ENCODE measurements around the gene PCK1.

The PCK1 gene

GRCh38 chr20:57568960-57569359, 8.1 kb downstream of the PCK1 start:
- H3K4me3 ChIP-seq (ENCODE audit: insufficient read depth in 1 of 2, low read depth in 1 of 2, low read length in 2 of 2), result no peak overlapping the region
- H3K9me3 ChIP-seq (ENCODE audit: control insufficient read depth, low read length), result no peaks in the 10 kb centered on the region
- H4K91ac ChIP-seq (ENCODE audit: low read length), result no peak overlapping the region
- peaks cover 36 to 74% of the 10 kb centered on the region in 2 experiments for H3K27me3 ChIP-seq (ENCODE audit: control insufficient read depth in 1 of 2, insufficient read depth in 1 of 2, low read length in 2 of 2)
- H3K9ac ChIP-seq (ENCODE audit: low read length), result no peak overlapping the region
- H3K36me3 ChIP-seq (ENCODE audit: control insufficient read depth in 1 of 2, insufficient read depth in 2 of 2, low read depth in 1 of 2, low read length in 2 of 2), result no peaks in the 10 kb centered on the region
- no peak overlapping the region for H4K8ac ChIP-seq (ENCODE audit: low read length)
- no peak overlapping the region for H3K23ac ChIP-seq (ENCODE audit: low read length in 2 of 2)
- H2AFZ ChIP-seq (ENCODE audit: low read depth, low read length), result no peak overlapping the region
- 82% methylated on average over 12 of the region's 12 CpGs for WGBS
- H3K18ac ChIP-seq (ENCODE audit: low read depth in 1 of 2, low read length in 2 of 2), result no peak overlapping the region
- DNase-seq, result no peak
- H3K14ac ChIP-seq (ENCODE audit: low read length in 2 of 2), result no peak overlapping the region
- no peaks in the 10 kb centered on the region for H3K79me1 ChIP-seq (replicated peaks; ENCODE audit: low read length, poor library complexity, severe bottlenecking)
- H2AK5ac ChIP-seq (ENCODE audit: low read length, severe bottlenecking), result no peak overlapping the region
- H3K4ac ChIP-seq (ENCODE audit: low read depth in 1 of 2, low read length in 2 of 2), result no peak overlapping the region
- H2BK5ac ChIP-seq (ENCODE audit: low read depth, low read length, poor library complexity, severe bottlenecking), result no peak overlapping the region
- no peaks in the 10 kb centered on the region for H3K4me1 ChIP-seq (ENCODE audit: control insufficient read depth, insufficient read depth, low read depth, low read length)
- H3K4me2 ChIP-seq (ENCODE audit: low read length, poor library complexity, severe bottlenecking), result no peak overlapping the region
- no peak overlapping the region for H2BK120ac ChIP-seq (ENCODE audit: low read depth, low read length)
- no peak overlapping the region for H3K27ac ChIP-seq (ENCODE audit: low read length, poor library complexity, severe bottlenecking)
- H2BK12ac ChIP-seq (ENCODE audit: low read length in 2 of 2), result no peak overlapping the region
- no peak overlapping the region for H2BK15ac ChIP-seq (ENCODE audit: low read depth, poor library complexity, severe bottlenecking)

- H3K4ac ChIP-seq (ENCODE audit: low read depth in 1 of 2, low read length in 2 of 2), result no peak overlapping the region
- H3K79me1 ChIP-seq (replicated peaks; ENCODE audit: low read length, poor library complexity, severe bottlenecking), result no peaks in the 10 kb centered on the region
- no peak for DNase-seq
- no peak overlapping the region for H3K18ac ChIP-seq (ENCODE audit: low read depth in 1 of 2, low read length in 2 of 2)
- H3K4me3 ChIP-seq (ENCODE audit: insufficient read depth in 1 of 2, low read depth in 1 of 2, low read length in 2 of 2), result no peak overlapping the region
- H3K14ac ChIP-seq (ENCODE audit: low read length in 2 of 2), result no peak overlapping the region
- peaks cover 43 to 75% of the 10 kb centered on the region in 2 experiments for H3K27me3 ChIP-seq (ENCODE audit: control insufficient read depth in 1 of 2, insufficient read depth in 1 of 2, low read length in 2 of 2)
- no peaks in the 10 kb centered on the region for H3K9me3 ChIP-seq (ENCODE audit: control insufficient read depth, low read length)
- no peak overlapping the region for H2BK120ac ChIP-seq (ENCODE audit: low read depth, low read length)
- no peak overlapping the region for H4K91ac ChIP-seq (ENCODE audit: low read length)
- no peaks in the 10 kb centered on the region for H3K4me1 ChIP-seq (ENCODE audit: control insufficient read depth, insufficient read depth, low read depth, low read length)
- H3K36me3 ChIP-seq (ENCODE audit: control insufficient read depth in 1 of 2, insufficient read depth in 2 of 2, low read depth in 1 of 2, low read length in 2 of 2), result no peaks in the 10 kb centered on the region
- H3K4me2 ChIP-seq (ENCODE audit: low read length, poor library complexity, severe bottlenecking), result no peak overlapping the region
- no peak overlapping the region for H2BK5ac ChIP-seq (ENCODE audit: low read depth, low read length, poor library complexity, severe bottlenecking)
- 77% methylated on average over 20 of the region's 20 CpGs for WGBS
- no peak overlapping the region for H2AK5ac ChIP-seq (ENCODE audit: low read length, severe bottlenecking)
- H3K23ac ChIP-seq (ENCODE audit: low read length in 2 of 2), result no peak overlapping the region
- H3K27ac ChIP-seq (ENCODE audit: low read length, poor library complexity, severe bottlenecking), result no peak overlapping the region
- H2BK12ac ChIP-seq (ENCODE audit: low read length in 2 of 2), result no peak overlapping the region
- H2BK15ac ChIP-seq (ENCODE audit: low read depth, poor library complexity, severe bottlenecking), result no peak overlapping the region
- H2AFZ ChIP-seq (ENCODE audit: low read depth, low read length), result no peak overlapping the region
- H3K9ac ChIP-seq (ENCODE audit: low read length), result no peak overlapping the region
- H4K8ac ChIP-seq (ENCODE audit: low read length), result no peak overlapping the region
Observed at GRCh38 chr20:57570145-57570850, 9.4 kb downstream of the PCK1 start.

GRCh38 chr20:57570920-57571319, 10.0 kb downstream of the PCK1 start:
- H4K8ac ChIP-seq (ENCODE audit: low read length), result no peak overlapping the region
- no peaks in the 10 kb centered on the region for H3K79me1 ChIP-seq (replicated peaks; ENCODE audit: low read length, poor library complexity, severe bottlenecking)
- no peak overlapping the region for H3K4me3 ChIP-seq (ENCODE audit: insufficient read depth in 1 of 2, low read depth in 1 of 2, low read length in 2 of 2)
- H4K91ac ChIP-seq (ENCODE audit: low read length), result no peak overlapping the region
- H3K4me2 ChIP-seq (ENCODE audit: low read length, poor library complexity, severe bottlenecking), result no peak overlapping the region
- DNase-seq, result no peak
- H3K27me3 ChIP-seq (ENCODE audit: control insufficient read depth in 1 of 2, insufficient read depth in 1 of 2, low read length in 2 of 2), result peaks cover 43 to 78% of the 10 kb centered on the region in 2 experiments
- H3K14ac ChIP-seq (ENCODE audit: low read length in 2 of 2), result no peak overlapping the region
- no peaks in the 10 kb centered on the region for H3K4me1 ChIP-seq (ENCODE audit: control insufficient read depth, insufficient read depth, low read depth, low read length)
- no peak overlapping the region for H2BK120ac ChIP-seq (ENCODE audit: low read depth, low read length)
- H3K4ac ChIP-seq (ENCODE audit: low read depth in 1 of 2, low read length in 2 of 2), result no peak overlapping the region
- no peak overlapping the region for H2AFZ ChIP-seq (ENCODE audit: low read depth, low read length)
- no peak overlapping the region for H2AK5ac ChIP-seq (ENCODE audit: low read length, severe bottlenecking)
- H3K9me3 ChIP-seq (ENCODE audit: control insufficient read depth, low read length), result no peaks in the 10 kb centered on the region
- H2BK12ac ChIP-seq (ENCODE audit: low read length in 2 of 2), result no peak overlapping the region
- H2BK15ac ChIP-seq (ENCODE audit: low read depth, poor library complexity, severe bottlenecking), result no peak overlapping the region
- H3K18ac ChIP-seq (ENCODE audit: low read depth in 1 of 2, low read length in 2 of 2), result no peak overlapping the region
- no peak overlapping the region for H2BK5ac ChIP-seq (ENCODE audit: low read depth, low read length, poor library complexity, severe bottlenecking)
- H3K27ac ChIP-seq (ENCODE audit: low read length, poor library complexity, severe bottlenecking), result no peak overlapping the region
- H3K9ac ChIP-seq (ENCODE audit: low read length), result no peak overlapping the region
- H3K23ac ChIP-seq (ENCODE audit: low read length in 2 of 2), result no peak overlapping the region
- H3K36me3 ChIP-seq (ENCODE audit: control insufficient read depth in 1 of 2, insufficient read depth in 2 of 2, low read depth in 1 of 2, low read length in 2 of 2), result no peaks in the 10 kb centered on the region
- WGBS, result 93% methylated on average over 7 of the region's 8 CpGs

GRCh38 chr20:57571782-57572416, 11.0 kb downstream of the PCK1 start:
- Histone ChIP-seq H4K91ac (ENCODE audit: low read length) (no peak overlapping the region), H3K4me3 (ENCODE audit: insufficient read depth in 1 of 2, low read depth in 1 of 2, low read length in 2 of 2) (no peak overlapping the region), H2BK120ac (ENCODE audit: low read depth, low read length) (no peak overlapping the region), H3K23ac (ENCODE audit: low read length in 2 of 2) (no peak overlapping the region), H2BK12ac (ENCODE audit: low read length in 2 of 2) (no peak overlapping the region), H3K36me3 (ENCODE audit: control insufficient read depth in 1 of 2, insufficient read depth in 2 of 2, low read depth in 1 of 2, low read length in 2 of 2) (no peaks in the 10 kb centered on the region), H3K27me3 (ENCODE audit: control insufficient read depth in 1 of 2, insufficient read depth in 1 of 2, low read length in 2 of 2) (peaks cover 45 to 82% of the 10 kb centered on the region in 2 experiments), H2AFZ (ENCODE audit: low read depth, low read length) (no peak overlapping the region), H3K4ac (ENCODE audit: low read depth in 1 of 2, low read length in 2 of 2) (no peak overlapping the region), H3K14ac (ENCODE audit: low read length in 2 of 2) (no peak overlapping the region), H2BK15ac (ENCODE audit: low read depth, poor library complexity, severe bottlenecking) (no peak overlapping the region), H3K18ac (ENCODE audit: low read depth in 1 of 2, low read length in 2 of 2) (no peak overlapping the region), H3K4me1 (ENCODE audit: control insufficient read depth, insufficient read depth, low read depth, low read length) (no peaks in the 10 kb centered on the region), H3K79me1 (replicated peaks; ENCODE audit: low read length, poor library complexity, severe bottlenecking) (no peaks in the 10 kb centered on the region), H4K8ac (ENCODE audit: low read length) (no peak overlapping the region), H3K9ac (ENCODE audit: low read length) (no peak overlapping the region), H2AK5ac (ENCODE audit: low read length, severe bottlenecking) (no peak overlapping the region), H3K9me3 (ENCODE audit: control insufficient read depth, low read length) (no peaks in the 10 kb centered on the region), H3K4me2 (ENCODE audit: low read length, poor library complexity, severe bottlenecking) (no peak overlapping the region), H2BK5ac (ENCODE audit: low read depth, low read length, poor library complexity, severe bottlenecking) (no peak overlapping the region), H3K27ac (ENCODE audit: low read length, poor library complexity, severe bottlenecking) (no peak overlapping the region)
- DNase-seq, result no peak
- 74% methylated on average over 2 of the region's 3 CpGs for WGBS

Data from mesenchymal stem cell (in vitro differentiated cells and primary cell).